ENCODE measurements around the gene CTIF. TPM values are rescaled to one million over a fixed set of nuclear protein-coding genes. Genes with fewer than 3 reads are reported as not detected.

The CTIF gene
- total RNA-seq, 1 donor from 2014 or later, result 54.8 TPM

- no peak for ATAC-seq
- H3K36me3 ChIP-seq, result peaks cover 22% of the 10 kb centered on the region
- no peaks in the 10 kb centered on the region for H3K9me3 ChIP-seq
- TF ChIP-seq CTCF (IDR thresholded peaks at IDR 0.05), result no peak
- no peaks in the 10 kb centered on the region for H3K27me3 ChIP-seq (ENCODE audit: low read depth)
- H3K4me3 ChIP-seq, result no peak overlapping the region
- intact Hi-C loops (cut with DNase I), result no loop called here
- no peak overlapping the region for H3K27ac ChIP-seq
- H3K4me1 ChIP-seq, result peaks cover 12% of the 10 kb centered on the region
- DNase-seq, result peak; percentile 10
Measured at GRCh38 chr18:48818329-48819254, 279.8 kb downstream of the CTIF start.

- intact Hi-C loops (cut with DNase I), result no loop called here
- Histone ChIP-seq H3K36me3 (peaks cover 22% of the 10 kb centered on the region), H3K4me3 (no peak overlapping the region), H3K4me1 (peaks cover 5% of the 10 kb centered on the region), H3K9me3 (no peaks in the 10 kb centered on the region), H3K27ac (no peak overlapping the region), H3K27me3 (ENCODE audit: low read depth) (no peaks in the 10 kb centered on the region)
- DNase-seq (peak; percentile 20), ATAC-seq (no peak)
- TF ChIP-seq CTCF (IDR thresholded peaks at IDR 0.05), result no peak
Measured at GRCh38 chr18:48819276-48819675, 280.4 kb downstream of the CTIF start.

- H3K27me3 ChIP-seq (ENCODE audit: low read depth), result no peaks in the 10 kb centered on the region
- intact Hi-C loops (cut with DNase I), result no loop called here
- H3K4me3 ChIP-seq, result no peak overlapping the region
- no peaks in the 10 kb centered on the region for H3K9me3 ChIP-seq
- ATAC-seq, result peak in 1 of 2 donors; percentile 5
- peak; percentile 20 for DNase-seq
- peaks cover 22% of the 10 kb centered on the region for H3K36me3 ChIP-seq
- TF ChIP-seq CTCF (IDR thresholded peaks at IDR 0.05), result no peak
- H3K4me1 ChIP-seq, result no peaks in the 10 kb centered on the region
- H3K27ac ChIP-seq, result no peak overlapping the region
Measured at GRCh38 chr18:48819781-48820482, 281.1 kb downstream of the CTIF start.

GRCh38 chr18:48820483-48821250 is 281.8 kb downstream of the CTIF start:
- ATAC-seq (no peak), DNase-seq (peak; percentile 36)
- H3K27me3 ChIP-seq (ENCODE audit: low read depth), result no peaks in the 10 kb centered on the region
- H3K27ac ChIP-seq, result no peak overlapping the region
- H3K36me3 ChIP-seq, result peaks cover 22% of the 10 kb centered on the region
- no peak for TF ChIP-seq CTCF (IDR thresholded peaks at IDR 0.05)
- H3K9me3 ChIP-seq, result no peaks in the 10 kb centered on the region
- peaks cover 3% of the 10 kb centered on the region for H3K4me1 ChIP-seq
- no peak overlapping the region for H3K4me3 ChIP-seq
- intact Hi-C loops (cut with DNase I), result no loop called here

- Histone ChIP-seq H3K4me3 (no peak overlapping the region), H3K27me3 (ENCODE audit: low read depth) (no peaks in the 10 kb centered on the region), H3K4me1 (peaks cover 8% of the 10 kb centered on the region), H3K9me3 (no peaks in the 10 kb centered on the region), H3K27ac (no peak overlapping the region), H3K36me3 (peaks cover 22% of the 10 kb centered on the region)
- intact Hi-C loops (cut with DNase I), result no loop called here
- no peak for TF ChIP-seq CTCF (IDR thresholded peaks at IDR 0.05)
- no peak for DNase-seq
- ATAC-seq, result no peak
Measured at GRCh38 chr18:48821251-48821590, 282.4 kb downstream of the CTIF start.
